Neural crest cell (in vitro differentiated cells): ENCODE data around the gene ADORA1. TPM values are rescaled to one million over a fixed set of nuclear protein-coding genes. Genes with fewer than 3 reads are reported as not detected.

Experiments
- DNase-seq: peaks from one replicate; pipeline ENCODE4 v3.0.0; 2021; ENCODE audit warnings: low read depth, mixed read lengths, low spot score
- H3K27ac Mint-ChIP-seq: one replicate; pipeline ENCODE4 v1.8.0; 2021; ENCODE audit warnings: mild to moderate bottlenecking, mixed read lengths; ENCODE audit not compliant: unreplicated experiment
- H3K27me3 Mint-ChIP-seq: 2 replicates; pipeline ENCODE4 v1.8.0; 2021; ENCODE audit warnings: low read depth, mild to moderate bottlenecking, mixed read lengths
- H3K36me3 Mint-ChIP-seq: 2 replicates; pipeline ENCODE4 v1.8.0; 2021; ENCODE audit warnings: low read depth, mild to moderate bottlenecking, mixed read lengths
- H3K4me1 Mint-ChIP-seq: 2 replicates; pipeline ENCODE4 v1.8.0; 2021; ENCODE audit warnings: mixed read lengths
- H3K4me3 Mint-ChIP-seq: one replicate; pipeline ENCODE4 v1.8.0; 2021; ENCODE audit warnings: mild to moderate bottlenecking, mixed read lengths
- H3K9me3 Mint-ChIP-seq: 2 replicates; pipeline ENCODE4 v1.8.0; 2021; ENCODE audit warnings: mixed read lengths
- CTCF ChIP-seq: fragments of 200-600 bp; sonication (generic); conservative IDR thresholded peaks from 2 replicates; pipeline ENCODE4 v1.5.0; 2021; ENCODE audit warnings: antibody characterized with exemption, mild to moderate bottlenecking
- total RNA-seq: library from RNA; stranded (reverse); gene quantifications from 2 replicates; pipeline ENCODE4 v1.2.1, GENCODE V29; 2021

The ADORA1 gene
- total RNA-seq, 1 donor from 2014 or later: 1.9 TPM

- no peak for DNase-seq
- TF ChIP-seq CTCF: no peak
- Mint-ChIP-seq H3K27ac (no peak overlapping the region), H3K4me3 (no peak overlapping the region), H3K27me3 (peaks cover 2% of the 10 kb centered on the region), H3K9me3 (no peaks in the 10 kb centered on the region), H3K4me1 (no peaks in the 10 kb centered on the region), H3K36me3 (no peaks in the 10 kb centered on the region)
These were observed 74.1 kb downstream of the ADORA1 start for GRCh38 chr1:203201516-203202205.

GRCh38 chr1:203202431-203203245 lies 75.1 kb downstream of the ADORA1 start:
- Mint-ChIP-seq H3K4me1 (no peaks in the 10 kb centered on the region), H3K4me3 (no peak overlapping the region), H3K27me3 (peaks cover 2% of the 10 kb centered on the region), H3K36me3 (no peaks in the 10 kb centered on the region), H3K9me3 (no peaks in the 10 kb centered on the region), H3K27ac (no peak overlapping the region)
- TF ChIP-seq CTCF: no peak
- DNase-seq: no peak

GRCh38 chr1:203204756-203205155 lies 77.2 kb downstream of the ADORA1 start:
- peaks cover 2% of the 10 kb centered on the region for H3K27me3 Mint-ChIP-seq
- no peaks in the 10 kb centered on the region for H3K9me3 Mint-ChIP-seq
- no peak for DNase-seq
- H3K4me1 Mint-ChIP-seq: no peaks in the 10 kb centered on the region
- no peaks in the 10 kb centered on the region for H3K36me3 Mint-ChIP-seq
- H3K4me3 Mint-ChIP-seq: no peak overlapping the region
- H3K27ac Mint-ChIP-seq: no peak overlapping the region
- TF ChIP-seq CTCF: no peak

DNA sequence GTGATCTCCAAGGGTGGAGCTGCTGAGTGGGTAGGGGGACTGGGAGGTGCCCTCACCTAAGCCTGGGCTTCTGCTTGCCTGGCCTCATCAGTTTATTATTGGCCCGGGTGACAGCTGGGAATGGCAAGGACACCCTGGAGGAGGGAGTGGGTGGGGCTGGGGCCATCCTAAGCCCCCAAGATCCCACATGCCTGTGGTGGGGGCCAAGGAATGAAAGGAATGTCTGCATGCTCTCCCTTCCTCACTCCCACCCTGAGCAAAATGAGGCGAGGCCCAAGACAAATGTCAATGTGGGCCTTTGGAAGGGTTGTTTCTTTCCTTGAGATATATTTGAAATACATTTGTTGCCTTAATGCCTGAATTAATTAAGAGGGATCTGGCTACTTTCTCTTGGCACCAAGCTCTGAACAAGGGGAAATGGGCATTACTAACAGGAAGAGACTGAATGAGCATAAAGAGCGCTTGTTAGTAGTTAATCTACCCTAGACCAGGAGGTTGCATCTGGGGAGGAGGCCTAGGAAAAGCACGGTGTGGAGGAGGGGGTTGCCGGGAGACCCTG lies 78.7 kb downstream of the ADORA1 start:
- no peak overlapping the region for H3K27ac Mint-ChIP-seq
- H3K4me1 Mint-ChIP-seq: no peaks in the 10 kb centered on the region
- no peaks in the 10 kb centered on the region for H3K36me3 Mint-ChIP-seq
- H3K27me3 Mint-ChIP-seq: peaks cover 2% of the 10 kb centered on the region
- no peak for TF ChIP-seq CTCF
- no peaks in the 10 kb centered on the region for H3K9me3 Mint-ChIP-seq
- H3K4me3 Mint-ChIP-seq: no peak overlapping the region
- DNase-seq: no peak

- H3K9me3 Mint-ChIP-seq: no peaks in the 10 kb centered on the region
- no peak overlapping the region for H3K27ac Mint-ChIP-seq
- no peak for TF ChIP-seq CTCF
- peaks cover 3% of the 10 kb centered on the region for H3K27me3 Mint-ChIP-seq
- no peaks in the 10 kb centered on the region for H3K36me3 Mint-ChIP-seq
- no peaks in the 10 kb centered on the region for H3K4me1 Mint-ChIP-seq
- no peak for DNase-seq
- H3K4me3 Mint-ChIP-seq: no peak overlapping the region
These were observed 80.2 kb downstream of the ADORA1 start for GRCh38 chr1:203207751-203208150.
